Esophagus squamous epithelium (tissue), 5 donors: ENCODE data around the gene MAPKAP1. TPM values are rescaled to one million over a fixed set of nuclear protein-coding genes. Genes with fewer than 3 reads are reported as not detected.

Source experiments
- DNase-seq: peaks from one replicate; lab custom pipeline; 2025; lab: John Stamatoyannopoulos, UW
- H3K27ac ChIP-seq, 4 donors: fragments of 200-600 bp; sonication (generic); one replicate each; pipeline ENCODE4 v1.5.1; 2016 to 2019; ENCODE audit warnings: mild to moderate bottlenecking in 1 of 4
- H3K27me3 ChIP-seq, 4 donors: fragments of 200-600 bp; sonication (generic); 1 replicate in 3 of 4; 2 replicates in 1 of 4; pipeline versions ENCODE4 v1.5.1 to v1.6.0; 2017 to 2021; ENCODE audit warnings: antibody characterized with exemption in 1 of 4
- H3K36me3 ChIP-seq, 3 donors: fragments of 200-600 bp; sonication (generic); one replicate each; pipeline ENCODE4 v1.5.1; 2016 to 2019
- H3K4me1 ChIP-seq, 3 donors: fragments of 200-600 bp; sonication (generic); one replicate each; pipeline ENCODE4 v1.5.1; 2017 to 2019
- H3K4me3 ChIP-seq, 4 donors: fragments of 200-600 bp; sonication (generic); 1 replicate in 3 of 4; 2 replicates in 1 of 4; pipeline ENCODE4 v1.5.1; 2016 to 2019; ENCODE audit warnings: mild to moderate bottlenecking in 2 of 4, moderate library complexity in 1 of 4
- H3K9me3 ChIP-seq, 3 donors: fragments of 200-600 bp; sonication (generic); one replicate each; pipeline ENCODE4 v1.5.1; 2016 to 2019
- POLR2A ChIP-seq, 4 donors: fragments of 450-650 bp; IDR thresholded peaks; one replicate each; pipeline ENCODE4 v1.6.1; 2017; ENCODE audit warnings: antibody characterized with exemption in 4 of 4, mild to moderate bottlenecking in 4 of 4, moderate library complexity in 3 of 4
- WGBS, 2 donors: methylation state at CpG; one replicate each; pipeline ENCODE4 v1.1.5; 2018; 5-methylcytosine and 5-hydroxymethylcytosine counted together
- intact Hi-C: fragments of 100-400 bp; cut with DNase I; formaldehyde crosslinking; loops from one replicate; pipeline ENCODE4 v1.15.0; 2022
- total RNA-seq, 4 donors: library from RNA; depleted of rRNA; stranded (reverse); fragments of >200 nt; gene quantifications; one replicate each; pipeline ENCODE4 v1.1.0, GENCODE V29; 2016
- TF ChIP-seq, protein P1 (sequence below), 6 experiments: fragments of 450-650 bp in 4 of 6; fragments of 200-600 bp in 2 of 6; sonication (generic) in 2 of 6; IDR thresholded peaks; one replicate each; pipeline ENCODE4 v1.5.1; 2016 to 2019; ENCODE audit warnings: antibody characterized with exemption in 6 of 6, mild to moderate bottlenecking in 4 of 6, moderate library complexity in 4 of 6
- donor health status: DM: yes; HTN: yes; CAD: no.

Gene MAPKAP1
- total RNA-seq, 4 donors from 2014 or later = 59.0 to 87.0 (median 70.9) TPM

DNA sequence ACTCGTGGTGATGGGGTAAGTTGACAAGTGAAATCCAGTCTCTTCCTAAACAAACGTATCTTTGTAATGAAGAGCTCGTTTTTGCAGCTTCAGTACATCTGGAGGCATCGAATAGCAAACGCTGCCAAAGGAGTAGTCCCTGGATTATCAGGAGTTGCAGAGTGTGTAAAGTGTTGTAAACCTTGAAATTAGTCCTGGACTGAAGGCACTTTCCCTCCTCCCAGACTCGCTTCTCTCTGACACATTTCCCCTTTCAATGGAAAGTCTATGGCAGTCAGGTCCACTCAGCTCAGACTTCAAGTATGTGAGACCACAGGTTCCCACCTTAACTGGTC is 38.6 kb upstream of the MAPKAP1 start:
- peaks cover 14 to 45% (median 22%) of the 10 kb centered on the region in 3 donors for H3K4me1 ChIP-seq
- TF ChIP-seq POLR2A (IDR thresholded peaks at IDR 0.05) = no peak
- TF ChIP-seq, protein P1, sequence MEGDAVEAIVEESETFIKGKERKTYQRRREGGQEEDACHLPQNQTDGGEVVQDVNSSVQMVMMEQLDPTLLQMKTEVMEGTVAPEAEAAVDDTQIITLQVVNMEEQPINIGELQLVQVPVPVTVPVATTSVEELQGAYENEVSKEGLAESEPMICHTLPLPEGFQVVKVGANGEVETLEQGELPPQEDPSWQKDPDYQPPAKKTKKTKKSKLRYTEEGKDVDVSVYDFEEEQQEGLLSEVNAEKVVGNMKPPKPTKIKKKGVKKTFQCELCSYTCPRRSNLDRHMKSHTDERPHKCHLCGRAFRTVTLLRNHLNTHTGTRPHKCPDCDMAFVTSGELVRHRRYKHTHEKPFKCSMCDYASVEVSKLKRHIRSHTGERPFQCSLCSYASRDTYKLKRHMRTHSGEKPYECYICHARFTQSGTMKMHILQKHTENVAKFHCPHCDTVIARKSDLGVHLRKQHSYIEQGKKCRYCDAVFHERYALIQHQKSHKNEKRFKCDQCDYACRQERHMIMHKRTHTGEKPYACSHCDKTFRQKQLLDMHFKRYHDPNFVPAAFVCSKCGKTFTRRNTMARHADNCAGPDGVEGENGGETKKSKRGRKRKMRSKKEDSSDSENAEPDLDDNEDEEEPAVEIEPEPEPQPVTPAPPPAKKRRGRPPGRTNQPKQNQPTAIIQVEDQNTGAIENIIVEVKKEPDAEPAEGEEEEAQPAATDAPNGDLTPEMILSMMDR (IDR thresholded peaks at IDR 0.05) = no peak
- no peaks in the 10 kb centered on the region for H3K27me3 ChIP-seq
- peak overlapping the region; percentile 41 to 84 (median 64) for H3K4me3 ChIP-seq
- 9 to 17% methylated on average over 6 of the region's 6 CpGs for WGBS, 2 donors
- intact Hi-C loops = no loop called here
- DNase-seq = no peak
- H3K36me3 ChIP-seq = no peaks in the 10 kb centered on the region
- no peaks in the 10 kb centered on the region for H3K9me3 ChIP-seq
- H3K27ac ChIP-seq = peak overlapping the region; percentile 86 to 96 (median 92)

DNA sequence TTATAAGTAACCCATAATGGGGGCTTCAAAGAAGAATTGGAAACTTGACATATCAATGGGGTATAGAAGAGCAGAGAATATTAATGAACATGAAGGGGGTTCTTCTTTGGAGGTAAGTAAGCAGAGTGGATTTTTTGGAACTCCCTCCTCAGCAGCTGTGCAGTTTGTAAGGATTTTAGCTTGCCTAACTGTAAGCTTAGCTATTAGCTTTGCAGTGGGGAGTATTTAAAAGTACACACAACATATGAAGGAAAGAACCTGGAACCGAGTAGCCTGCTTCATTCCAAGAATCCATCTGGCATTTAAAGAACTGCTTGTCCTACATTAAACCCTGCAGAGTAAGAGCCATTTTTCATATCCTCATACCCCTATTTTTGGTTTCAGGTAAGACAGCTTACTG is 38.0 kb upstream of the MAPKAP1 start:
- intact Hi-C loops = no loop called here
- 25 to 31% methylated on average over 1 of the region's 1 CpG for WGBS, 2 donors
- no peak for DNase-seq

DNA sequence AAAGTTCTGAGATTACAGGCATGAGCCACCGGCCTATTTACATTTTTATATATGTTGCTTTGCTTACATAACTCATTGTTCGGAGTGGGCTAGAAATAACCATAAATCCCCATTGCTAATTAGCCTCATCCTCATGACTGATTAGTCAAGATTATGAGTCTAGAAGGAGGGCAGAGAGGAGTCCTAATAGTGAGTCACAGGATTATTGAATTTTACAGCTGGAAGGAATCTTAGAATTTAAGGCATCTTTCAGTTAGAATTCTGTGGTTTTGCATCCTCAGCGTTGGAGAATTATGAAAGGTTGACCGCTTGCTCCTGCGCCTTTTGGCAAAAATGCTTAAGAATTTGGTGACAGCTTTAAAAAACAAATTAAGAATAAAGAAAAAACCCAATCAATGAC is 37.6 kb upstream of the MAPKAP1 start:
- Histone ChIP-seq H3K4me3 (no peak overlapping the region), H3K27me3 (no peaks in the 10 kb centered on the region), H3K27ac (no peak overlapping the region), H3K4me1 (peaks cover 11 to 34% (median 11%) of the 10 kb centered on the region in 3 donors), H3K9me3 (no peaks in the 10 kb centered on the region), H3K36me3 (no peaks in the 10 kb centered on the region)
- no peak for TF ChIP-seq POLR2A (IDR thresholded peaks at IDR 0.05)
- TF ChIP-seq, protein P1 (IDR thresholded peaks at IDR 0.05) = no peak
- intact Hi-C loops = no loop called here
- no peak for DNase-seq
- 78 to 85% methylated on average over 5 of the region's 5 CpGs for WGBS, 2 donors

More for the DNA sequence above, 38.0 kb upstream of the MAPKAP1 start:
- Histone ChIP-seq H3K4me3 (no peak overlapping the region), H3K27ac (no peak overlapping the region), H3K9me3 (no peaks in the 10 kb centered on the region), H3K36me3 (no peaks in the 10 kb centered on the region), H3K4me1 (peaks cover 11 to 38% (median 15%) of the 10 kb centered on the region in 3 donors), H3K27me3 (no peaks in the 10 kb centered on the region)
- TF ChIP-seq, protein P1 (IDR thresholded peaks at IDR 0.05) = no peak
- no peak for TF ChIP-seq POLR2A (IDR thresholded peaks at IDR 0.05)

DNA sequence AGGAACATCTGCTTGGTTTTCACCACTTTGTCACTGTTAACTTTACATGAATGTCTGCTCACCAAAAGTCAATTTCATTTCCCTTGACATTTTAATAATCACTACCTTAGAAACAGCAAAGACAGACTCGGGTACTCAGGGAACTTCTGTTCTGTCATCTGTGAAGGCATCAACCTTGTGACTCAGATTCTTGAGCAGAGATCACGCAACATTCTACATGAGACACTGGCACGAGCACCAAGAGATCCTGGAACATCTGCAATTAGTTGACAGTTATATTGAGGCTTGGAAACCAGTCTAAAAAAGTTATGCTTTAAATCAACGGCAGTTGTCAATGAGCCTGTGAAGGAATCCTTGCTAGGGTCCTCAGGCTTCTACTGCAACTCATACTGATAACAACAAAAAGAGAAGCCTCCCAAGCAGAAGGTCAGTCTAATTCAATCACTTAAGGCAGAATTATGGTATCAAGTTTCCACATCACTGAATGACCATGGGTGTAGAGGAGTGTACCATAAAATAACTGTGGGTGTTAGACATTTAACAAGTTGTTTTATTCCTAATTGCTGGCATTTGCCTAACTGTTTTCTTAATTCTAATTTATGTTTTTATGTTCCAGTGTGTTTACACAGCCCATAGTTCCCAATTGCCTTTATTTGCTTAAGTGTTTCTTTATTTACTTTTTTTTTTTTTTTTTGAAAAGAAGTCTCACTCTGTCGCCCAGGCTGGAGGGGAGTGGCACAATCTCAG is 36.8 kb upstream of the MAPKAP1 start:
- intact Hi-C loops = no loop called here

DNA sequence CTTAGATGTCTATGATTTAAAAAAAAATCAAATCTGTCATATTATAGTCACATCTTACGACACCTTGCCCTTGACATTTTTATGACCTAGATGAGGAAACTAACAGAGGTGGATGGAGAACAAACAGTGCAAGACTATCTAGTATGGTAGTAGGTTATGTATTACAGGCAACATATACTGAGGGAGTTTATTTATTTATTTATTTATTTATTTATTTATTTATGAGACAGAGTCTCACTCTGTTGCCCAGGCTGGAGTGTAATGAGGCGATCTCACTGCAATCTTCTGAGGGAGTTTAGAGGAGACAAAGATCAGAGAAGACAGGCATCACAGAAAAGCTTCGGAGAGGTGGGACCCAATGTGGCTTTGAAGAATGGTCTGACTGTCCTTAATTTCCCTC is 35.6 kb upstream of the MAPKAP1 start:
- Histone ChIP-seq H3K27me3 (no peaks in the 10 kb centered on the region), H3K4me1 (peaks cover 10 to 19% (median 11%) of the 10 kb centered on the region in 3 donors), H3K9me3 (no peaks in the 10 kb centered on the region), H3K4me3 (no peak overlapping the region), H3K36me3 (no peaks in the 10 kb centered on the region), H3K27ac (no peak overlapping the region)
- 92 to 94% methylated on average over 3 of the region's 3 CpGs for WGBS, 2 donors
- intact Hi-C loops = no loop called here
- TF ChIP-seq, protein P1 (IDR thresholded peaks at IDR 0.05) = no peak
- TF ChIP-seq POLR2A (IDR thresholded peaks at IDR 0.05) = no peak
- DNase-seq = no peak

More for the DNA sequence above, 36.8 kb upstream of the MAPKAP1 start:
- Histone ChIP-seq H3K27me3 (no peaks in the 10 kb centered on the region), H3K4me1 (peaks cover 10 to 27% (median 11%) of the 10 kb centered on the region in 3 donors), H3K36me3 (no peaks in the 10 kb centered on the region), H3K4me3 (no peak overlapping the region), H3K9me3 (no peaks in the 10 kb centered on the region), H3K27ac (no peak overlapping the region)
- TF ChIP-seq POLR2A (IDR thresholded peaks at IDR 0.05) = no peak
- TF ChIP-seq, protein P1 (IDR thresholded peaks at IDR 0.05) = no peak
- DNase-seq = no peak
- WGBS, 2 donors = 76 to 79% methylated on average over 5 of the region's 5 CpGs
